ENCODE results near the gene YJU2.
"Not testable (repeated sequence)": the region's sequence is repeated elsewhere in the genome, so short reads cannot be mapped to it uniquely, and the experiment has no call there.

The YJU2 gene

DNA sequence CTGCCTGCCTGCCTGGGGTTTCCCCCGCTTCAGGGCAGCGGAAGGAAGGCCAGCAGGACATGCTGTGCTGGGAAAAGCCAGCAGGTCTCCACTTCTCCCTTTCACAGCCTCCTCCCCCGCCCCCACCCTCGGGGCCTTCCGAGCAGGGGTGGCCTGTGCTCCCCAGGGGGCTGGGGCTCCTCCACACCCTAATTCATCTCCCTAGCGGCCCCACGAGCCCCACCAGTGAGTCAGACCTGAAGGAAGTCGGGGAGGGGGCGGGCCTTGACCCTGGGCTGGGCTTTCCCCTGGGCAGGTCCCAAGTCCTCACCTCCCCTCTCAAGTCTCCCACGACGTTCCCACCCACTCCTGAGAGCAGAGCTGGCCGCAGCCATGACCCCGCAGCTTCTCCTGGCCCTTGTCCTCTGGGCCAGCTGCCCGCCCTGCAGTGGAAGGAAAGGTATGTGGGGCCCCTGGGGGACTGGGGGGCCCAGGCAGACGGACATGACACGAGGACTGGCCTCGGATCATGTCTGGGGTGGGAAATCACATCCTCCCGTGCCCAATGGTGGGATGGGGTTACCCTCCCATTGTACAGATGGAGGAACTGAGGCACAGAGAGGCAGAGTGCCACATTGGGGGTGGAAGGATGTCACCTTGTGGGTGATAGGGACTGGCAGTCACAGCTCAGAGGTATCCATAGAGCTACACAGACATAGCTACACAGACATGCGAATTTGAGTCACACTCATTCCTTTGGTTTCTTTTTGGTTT, 17.5 kb upstream of the YJU2 start, which contains the start of gene EBI3:
TSS of gene EBI3 (plus strand) at position 345 of the 753 bp plus-strand sequence. CDS start at position 373, 28 bp downstream.
- no peak for DNase-seq (ENCODE audit: extremely low read depth, low read depth)
- TF ChIP-seq, protein P1, sequence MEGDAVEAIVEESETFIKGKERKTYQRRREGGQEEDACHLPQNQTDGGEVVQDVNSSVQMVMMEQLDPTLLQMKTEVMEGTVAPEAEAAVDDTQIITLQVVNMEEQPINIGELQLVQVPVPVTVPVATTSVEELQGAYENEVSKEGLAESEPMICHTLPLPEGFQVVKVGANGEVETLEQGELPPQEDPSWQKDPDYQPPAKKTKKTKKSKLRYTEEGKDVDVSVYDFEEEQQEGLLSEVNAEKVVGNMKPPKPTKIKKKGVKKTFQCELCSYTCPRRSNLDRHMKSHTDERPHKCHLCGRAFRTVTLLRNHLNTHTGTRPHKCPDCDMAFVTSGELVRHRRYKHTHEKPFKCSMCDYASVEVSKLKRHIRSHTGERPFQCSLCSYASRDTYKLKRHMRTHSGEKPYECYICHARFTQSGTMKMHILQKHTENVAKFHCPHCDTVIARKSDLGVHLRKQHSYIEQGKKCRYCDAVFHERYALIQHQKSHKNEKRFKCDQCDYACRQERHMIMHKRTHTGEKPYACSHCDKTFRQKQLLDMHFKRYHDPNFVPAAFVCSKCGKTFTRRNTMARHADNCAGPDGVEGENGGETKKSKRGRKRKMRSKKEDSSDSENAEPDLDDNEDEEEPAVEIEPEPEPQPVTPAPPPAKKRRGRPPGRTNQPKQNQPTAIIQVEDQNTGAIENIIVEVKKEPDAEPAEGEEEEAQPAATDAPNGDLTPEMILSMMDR (IDR thresholded peaks at IDR 0.05; ENCODE audit: low read depth, low read length), result no peak

DNA sequence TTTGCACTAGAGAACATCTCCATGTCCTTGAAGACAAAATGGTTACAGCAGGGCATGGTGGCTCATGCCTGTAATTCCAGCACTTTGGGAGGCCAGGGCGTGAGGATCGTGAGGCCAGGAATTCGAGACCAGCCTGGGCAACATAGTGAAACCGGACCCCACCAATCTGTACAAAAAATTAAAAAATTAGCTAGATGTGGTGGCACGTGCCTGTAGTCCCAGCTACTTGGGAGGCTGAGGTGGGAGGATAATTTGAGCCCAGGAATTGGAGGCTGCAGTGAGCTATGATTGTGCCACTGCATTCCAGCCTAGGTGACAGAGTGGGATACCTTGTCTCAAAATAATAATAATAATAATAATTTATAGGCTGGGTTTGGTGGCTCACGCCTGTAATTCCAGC, 16.6 kb upstream of the YJU2 start:
- DNase-seq (ENCODE audit: extremely low read depth, low read depth), result not testable (repeated sequence)

DNA sequence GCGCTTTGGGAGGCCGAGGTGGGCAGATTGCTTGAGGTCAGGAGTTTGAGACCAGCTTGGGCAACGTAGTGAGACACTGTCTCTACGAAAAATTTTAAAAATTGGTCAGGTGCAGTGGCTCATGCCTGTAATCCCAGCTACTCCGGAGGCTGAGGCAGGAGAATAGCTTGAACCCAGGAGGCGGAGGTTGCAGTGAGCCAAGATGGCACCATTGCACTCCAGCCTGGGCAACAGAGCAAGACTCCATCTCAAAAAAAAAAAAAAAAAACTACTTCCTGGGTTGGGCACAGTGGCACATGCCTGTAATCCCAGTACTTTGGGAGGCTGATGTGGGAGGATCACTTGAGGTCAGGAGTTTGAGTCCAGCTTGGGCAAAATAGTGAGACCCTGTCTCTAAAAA, 15.4 kb upstream of the YJU2 start:
- DNase-seq (ENCODE audit: extremely low read depth, low read depth), result not testable (repeated sequence)

DNA sequence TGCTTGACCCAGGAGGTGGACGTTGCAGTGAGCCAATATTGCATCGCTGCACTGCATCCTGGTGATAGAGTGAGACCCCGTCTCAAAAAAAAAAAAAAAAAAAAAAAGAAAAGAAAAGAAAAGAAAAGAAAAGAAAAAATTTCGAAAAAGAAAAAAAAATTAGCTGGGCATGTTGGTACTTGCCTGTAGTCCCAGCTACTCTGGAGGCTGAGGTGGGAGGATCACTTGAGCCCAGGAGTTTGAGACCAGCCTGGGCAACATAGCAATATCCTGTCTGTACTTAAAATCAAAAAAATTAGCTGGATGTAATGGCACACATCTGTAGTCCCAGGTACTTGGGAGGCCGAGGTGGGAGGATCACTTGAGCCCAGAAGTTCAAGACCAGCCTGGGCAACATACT, 14.7 kb upstream of the YJU2 start:
- DNase-seq (ENCODE audit: extremely low read depth, low read depth), result not testable (repeated sequence)

DNA sequence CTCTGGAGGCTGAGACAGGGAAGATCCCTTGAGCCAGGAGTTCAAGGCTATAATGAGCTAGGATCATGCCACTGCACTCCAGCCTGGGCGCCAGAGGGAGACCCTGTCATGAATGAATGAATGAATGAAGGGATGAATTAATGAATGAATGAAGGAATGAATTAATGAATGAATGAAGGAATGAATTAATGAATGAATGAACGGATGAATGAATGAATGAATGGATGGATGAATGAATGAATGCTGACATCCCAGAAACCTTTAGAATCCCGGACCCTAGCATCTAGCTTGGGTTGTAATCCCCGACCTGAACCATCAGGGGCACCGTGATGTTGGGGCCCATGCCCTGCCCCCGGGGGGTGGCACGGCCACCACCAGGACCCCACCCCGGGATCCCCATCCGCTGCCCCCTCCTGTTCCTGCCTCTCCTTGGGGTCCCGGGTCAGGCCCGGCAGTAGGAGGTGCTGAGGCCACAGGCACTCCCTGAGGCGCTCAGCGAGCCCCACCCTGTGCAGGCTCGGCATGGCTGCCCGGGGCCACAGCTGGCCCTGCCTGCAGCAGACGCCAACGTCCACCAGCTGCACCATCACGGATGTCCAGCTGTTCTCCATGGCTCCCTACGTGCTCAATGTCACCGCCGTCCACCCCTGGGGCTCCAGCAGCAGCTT, 14.1 kb upstream of the YJU2 start:
- TF ChIP-seq, protein P1 (IDR thresholded peaks at IDR 0.05; ENCODE audit: low read depth, low read length), result no peak
- no peak for DNase-seq (ENCODE audit: extremely low read depth, low read depth)

DNA sequence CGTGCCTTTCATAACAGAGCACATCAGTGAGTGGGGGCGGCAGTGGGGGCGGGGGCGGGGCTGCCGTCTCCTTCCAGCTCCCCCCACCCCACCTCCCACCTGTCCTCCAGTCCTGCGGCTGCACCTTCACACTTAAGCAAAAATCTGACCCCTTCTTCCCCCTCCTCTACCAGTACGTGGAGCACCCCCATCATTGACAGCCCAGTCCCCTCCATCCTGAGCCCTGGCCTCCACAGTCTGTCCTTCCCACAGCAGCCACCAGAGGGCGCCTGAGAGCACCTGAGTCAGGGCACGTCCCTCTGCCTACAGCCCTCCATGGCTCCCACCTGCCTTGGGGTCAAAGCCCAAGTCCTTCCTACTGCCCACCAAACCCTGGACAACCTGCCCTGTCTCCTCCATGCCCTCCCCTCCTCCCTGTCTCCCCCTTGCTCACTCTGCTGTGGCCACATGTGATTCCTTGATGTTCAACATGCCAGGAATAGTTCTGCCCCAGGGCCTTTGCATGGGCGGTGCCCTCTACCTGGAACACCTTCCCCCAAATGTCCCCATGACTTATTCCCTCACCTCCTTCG, 13.5 kb upstream of the YJU2 start:
- TF ChIP-seq, protein P1 (IDR thresholded peaks at IDR 0.05; ENCODE audit: low read depth, low read length), result peak; percentile 58
- DNase-seq (ENCODE audit: extremely low read depth, low read depth), result no peak

DNA sequence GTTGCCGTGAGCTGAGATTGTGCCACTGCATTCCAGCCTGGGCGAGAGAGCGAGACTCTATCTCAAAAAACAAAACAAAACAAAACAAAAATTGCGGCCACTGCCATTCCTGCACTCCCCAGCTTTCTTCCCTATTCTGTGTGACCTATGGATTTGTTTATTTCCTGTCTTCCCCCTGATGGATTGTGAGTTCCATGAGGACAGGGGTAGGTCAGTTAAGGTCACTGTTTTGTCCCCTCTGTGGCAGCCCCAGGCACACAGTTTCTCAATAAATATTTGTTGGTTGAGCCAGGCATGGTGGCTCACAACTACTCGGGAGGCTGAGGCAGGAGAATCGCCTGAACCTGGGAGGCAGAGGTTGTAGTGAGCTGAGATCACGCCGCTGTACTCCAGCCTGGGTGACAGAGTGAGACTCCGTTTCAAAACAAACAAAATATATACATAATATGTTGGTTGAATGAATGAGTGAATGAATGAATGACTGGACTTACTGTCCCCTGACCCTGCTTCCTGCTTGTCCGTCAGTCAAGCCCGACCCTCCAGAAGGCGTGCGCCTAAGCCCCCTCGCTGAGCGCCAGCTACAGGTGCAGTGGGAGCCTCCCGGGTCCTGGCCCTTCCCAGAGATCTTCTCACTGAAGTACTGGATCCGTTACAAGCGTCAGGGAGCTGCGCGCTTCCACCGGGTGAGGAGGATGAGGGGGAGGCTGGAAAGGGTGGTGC, 12.6 kb upstream of the YJU2 start:
- TF ChIP-seq, protein P1 (IDR thresholded peaks at IDR 0.05; ENCODE audit: low read depth, low read length), result no peak
- DNase-seq (ENCODE audit: extremely low read depth, low read depth), result no peak

DNA sequence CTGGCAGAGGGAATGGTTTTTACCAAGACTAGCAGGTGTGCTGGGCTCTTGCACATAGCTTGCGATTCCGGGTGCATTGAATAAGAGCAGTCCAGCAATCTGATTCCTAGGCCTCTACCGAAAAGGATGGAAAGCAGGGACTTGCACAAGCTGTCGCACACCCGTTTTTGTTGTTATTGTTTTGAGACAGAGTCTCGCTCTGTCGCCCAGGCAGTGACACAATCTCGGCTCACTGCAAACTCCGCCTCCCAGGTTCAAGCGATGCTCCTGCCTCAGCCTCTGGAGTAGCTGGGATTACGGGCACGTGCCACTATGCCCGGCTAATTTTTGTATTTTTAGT, 12.0 kb upstream of the YJU2 start:
- TF ChIP-seq, protein P1 (IDR thresholded peaks at IDR 0.05; ENCODE audit: low read depth, low read length), result no peak
- DNase-seq (ENCODE audit: extremely low read depth, low read depth), result no peak

DNA sequence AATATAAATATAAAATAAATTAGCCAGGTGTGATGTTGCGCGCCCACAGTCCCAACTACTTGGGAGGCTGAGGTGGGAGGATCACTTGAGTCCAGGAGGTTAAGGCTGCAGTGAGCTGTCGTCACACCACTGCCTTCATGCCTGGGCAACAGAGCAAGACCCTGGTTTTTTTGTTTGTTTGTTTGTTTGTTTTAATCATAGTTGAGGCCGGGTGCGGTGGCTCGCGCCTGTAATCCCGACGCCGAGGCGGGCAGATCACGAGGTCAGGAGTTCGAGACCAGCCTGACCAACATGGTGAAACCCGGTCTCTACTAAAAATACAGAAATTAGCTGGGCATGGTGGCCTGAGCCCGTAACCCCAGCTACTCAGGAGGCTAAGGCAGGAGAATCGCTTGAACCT, 9.4 kb upstream of the YJU2 start:
- DNase-seq (ENCODE audit: extremely low read depth, low read depth), result not testable (repeated sequence)

Data from AG09319 (cell line).